Activated CD4-positive, alpha-beta T cell treated with anti-CD3 and anti-CD28 coated beads, Interleukin-2, amount 10 ng/mL, durations not matched to agents 7 days and 5 days (primary cell): ENCODE measurements around the gene CAMP. TPM values are rescaled to one million over a fixed set of nuclear protein-coding genes. Genes with fewer than 3 reads are reported as not detected.

ENCODE experiments used
- CTCF ChIA-PET: fragments of 350-600 bp; sonication (Branson Sonifier 250); formaldehyde crosslinking; loops from one replicate; lab custom pipeline; 2021; ENCODE audit warnings: antibody characterized with exemption; lab: Charles Lee
- POLR2A ChIA-PET: fragments of 350-600 bp; sonication (Branson Sonifier 250); formaldehyde crosslinking; loops from one replicate; lab custom pipeline; 2021; ENCODE audit warnings: antibody characterized with exemption; lab: Charles Lee
- DNase-seq: peaks from one replicate; pipeline ENCODE4 v3.0.0-alpha.2; 2020
- H3K27ac Mint-ChIP-seq: one replicate; pipeline ENCODE4 v1.8.0; 2021; ENCODE audit warnings: mild to moderate bottlenecking, moderate library complexity, mixed read lengths
- H3K27me3 Mint-ChIP-seq: one replicate; pipeline ENCODE4 v1.8.0; 2021; ENCODE audit warnings: mixed read lengths
- H3K36me3 Mint-ChIP-seq: one replicate; pipeline ENCODE4 v1.8.0; 2021; ENCODE audit warnings: low read depth, mixed read lengths
- H3K4me1 Mint-ChIP-seq: one replicate; pipeline ENCODE4 v1.8.0; 2021; ENCODE audit warnings: mixed read lengths
- H3K4me3 Mint-ChIP-seq: one replicate; pipeline ENCODE4 v1.8.0; 2021; ENCODE audit warnings: mild to moderate bottlenecking, moderate library complexity, mixed read lengths
- H3K9me3 Mint-ChIP-seq: one replicate; pipeline ENCODE4 v1.8.0; 2021; ENCODE audit warnings: mixed read lengths
- total RNA-seq, 2 experiments: library from RNA; stranded (reverse); gene quantifications; one replicate each; pipeline ENCODE4 v1.2.3, GENCODE V29; 2021

Gene CAMP
- total RNA-seq, 2 experiments from 2014 or later: not detected

GRCh38 chr3:48241796-48242455 lies 18.6 kb downstream of the CAMP start:
- Mint-ChIP-seq H3K36me3 (peaks cover 3% of the 10 kb centered on the region), H3K4me3 (peak overlapping the region; percentile 87), H3K27ac (peak overlapping the region; percentile 95), H3K4me1 (peaks cover 36% of the 10 kb centered on the region), H3K9me3 (no peaks in the 10 kb centered on the region), H3K27me3 (no peaks in the 10 kb centered on the region)
- POLR2A ChIA-PET: no interaction called here
- CTCF ChIA-PET: interaction anchor here (0.9 to 2.0 kb wide), 2 partner anchors 26 to 324 kb away, joined by 3 to 9 read pairs; no protein-coding TSS in a partner anchor
- DNase-seq: peak; percentile 14

- H3K27ac Mint-ChIP-seq: no peak overlapping the region
- POLR2A ChIA-PET: interaction anchor here (1.5 kb wide), 1 partner anchor 55 kb away, joined by 3 read pairs; the partner anchor contains the start of gene CDC25A
- DNase-seq: no peak
- H3K36me3 Mint-ChIP-seq: peaks cover 16% of the 10 kb centered on the region
- CTCF ChIA-PET: interaction anchor here (0.6 to 1.9 kb wide), 7 partner anchors 11 to 675 kb away, joined by 3 to 5 read pairs (median 3); partner anchors contain the start of gene ARIH2
- no peaks in the 10 kb centered on the region for H3K9me3 Mint-ChIP-seq
- H3K4me1 Mint-ChIP-seq: peaks cover 53% of the 10 kb centered on the region
- no peak overlapping the region for H3K4me3 Mint-ChIP-seq
- no peaks in the 10 kb centered on the region for H3K27me3 Mint-ChIP-seq
Observed at GRCh38 chr3:48243886-48244285, 20.6 kb downstream of the CAMP start.

GRCh38 chr3:48244461-48244860 lies 21.2 kb downstream of the CAMP start:
- Mint-ChIP-seq H3K4me1 (peaks cover 55% of the 10 kb centered on the region), H3K4me3 (no peak overlapping the region), H3K27ac (no peak overlapping the region), H3K36me3 (peaks cover 19% of the 10 kb centered on the region), H3K9me3 (no peaks in the 10 kb centered on the region), H3K27me3 (no peaks in the 10 kb centered on the region)
- DNase-seq: no peak
- POLR2A ChIA-PET: interaction anchor here (1.5 kb wide), 1 partner anchor 56 kb away, joined by 3 read pairs; the partner anchor contains the start of gene CDC25A
- CTCF ChIA-PET: interaction anchor here (0.6 to 1.9 kb wide), 4 partner anchors 10 to 1961 kb away, joined by 3 to 5 read pairs (median 4); no protein-coding TSS in a partner anchor

- ChIA-PET POLR2A (no interaction called here), CTCF (interaction anchor here (0.7 to 1.9 kb wide), 3 partner anchors 9 to 1960 kb away, joined by 3 to 5 read pairs (median 5); no protein-coding TSS in a partner anchor)
- H3K27ac Mint-ChIP-seq: no peak overlapping the region
- DNase-seq: no peak
- peaks cover 52% of the 10 kb centered on the region for H3K4me1 Mint-ChIP-seq
- no peaks in the 10 kb centered on the region for H3K9me3 Mint-ChIP-seq
- no peaks in the 10 kb centered on the region for H3K27me3 Mint-ChIP-seq
- no peak overlapping the region for H3K4me3 Mint-ChIP-seq
- H3K36me3 Mint-ChIP-seq: peaks cover 19% of the 10 kb centered on the region
Observed at GRCh38 chr3:48245136-48245535, 21.8 kb downstream of the CAMP start.

- H3K4me3 Mint-ChIP-seq: peak overlapping the region; percentile 25
Observed at GRCh38 chr3:48247401-48247811, 24.1 kb downstream of the CAMP start.

GRCh38 chr3:48248095-48248850 lies 25.0 kb downstream of the CAMP start:
- H3K4me3 Mint-ChIP-seq: no peak overlapping the region
- no peak for DNase-seq
- ChIA-PET POLR2A (no interaction called here), CTCF (interaction anchor here (0.8 to 3.7 kb wide), 5 partner anchors 11 to 188 kb away, joined by 3 to 14 read pairs (median 5); no protein-coding TSS in a partner anchor)
- H3K27ac Mint-ChIP-seq: peak overlapping the region; percentile 19
- H3K27me3 Mint-ChIP-seq: no peaks in the 10 kb centered on the region
- H3K36me3 Mint-ChIP-seq: peaks cover 31% of the 10 kb centered on the region
- no peaks in the 10 kb centered on the region for H3K9me3 Mint-ChIP-seq
- H3K4me1 Mint-ChIP-seq: peaks cover 42% of the 10 kb centered on the region

More at GRCh38 chr3:48247401-48247811, 24.1 kb downstream of the CAMP start:
- CTCF ChIA-PET: interaction anchor here (0.7 to 3.7 kb wide), 5 partner anchors 12 to 393 kb away, joined by 3 to 14 read pairs (median 5); no protein-coding TSS in a partner anchor
- POLR2A ChIA-PET: no interaction called here
- Mint-ChIP-seq H3K27me3 (no peaks in the 10 kb centered on the region), H3K9me3 (no peaks in the 10 kb centered on the region), H3K36me3 (peaks cover 25% of the 10 kb centered on the region), H3K27ac (peak overlapping the region; percentile 79), H3K4me1 (peaks cover 44% of the 10 kb centered on the region)
- DNase-seq: no peak

- H3K27ac Mint-ChIP-seq: no peak overlapping the region
- DNase-seq: no peak
- peaks cover 7% of the 10 kb centered on the region for H3K9me3 Mint-ChIP-seq
- H3K27me3 Mint-ChIP-seq: no peaks in the 10 kb centered on the region
- no peak overlapping the region for H3K4me3 Mint-ChIP-seq
- peaks cover 48% of the 10 kb centered on the region for H3K36me3 Mint-ChIP-seq
- ChIA-PET POLR2A (no interaction called here), CTCF (no interaction called here)
- H3K4me1 Mint-ChIP-seq: no peaks in the 10 kb centered on the region
Observed at GRCh38 chr3:48256557-48256956, 33.3 kb downstream of the CAMP start.

- Mint-ChIP-seq H3K27me3 (no peaks in the 10 kb centered on the region), H3K9me3 (peaks cover 7% of the 10 kb centered on the region), H3K4me1 (no peaks in the 10 kb centered on the region), H3K4me3 (no peak overlapping the region), H3K36me3 (peaks cover 47% of the 10 kb centered on the region), H3K27ac (no peak overlapping the region)
- DNase-seq: no peak
- ChIA-PET CTCF (interaction anchor here (1.4 to 2.1 kb wide), 3 partner anchors 11 to 177 kb away, joined by 5 to 9 read pairs (median 7); no protein-coding TSS in a partner anchor), POLR2A (no interaction called here)
Observed at GRCh38 chr3:48258530-48258929, 35.2 kb downstream of the CAMP start.

GRCh38 chr3:48267782-48268181 lies 44.5 kb downstream of the CAMP start:
- Mint-ChIP-seq H3K9me3 (no peaks in the 10 kb centered on the region), H3K4me3 (peak overlapping the region; percentile 46), H3K27ac (peak overlapping the region; percentile 92), H3K27me3 (no peaks in the 10 kb centered on the region), H3K36me3 (peaks cover 40% of the 10 kb centered on the region), H3K4me1 (peaks cover 36% of the 10 kb centered on the region)
- ChIA-PET CTCF (interaction anchor here (1.0 to 9.6 kb wide), 4 partner anchors 9 to 244 kb away, joined by 3 to 80 read pairs (median 9); partner anchors contain the start of gene ZNF589), POLR2A (interaction anchor here (0.9 kb wide), 1 partner anchor 128 kb away, joined by 3 read pairs; no protein-coding TSS in a partner anchor)
- DNase-seq: no peak

GRCh38 chr3:48268381-48268935 lies 45.2 kb downstream of the CAMP start:
- H3K27ac Mint-ChIP-seq: peak overlapping the region; percentile 92
- H3K4me3 Mint-ChIP-seq: peak overlapping the region; percentile 50
- no peaks in the 10 kb centered on the region for H3K9me3 Mint-ChIP-seq
- H3K27me3 Mint-ChIP-seq: no peaks in the 10 kb centered on the region
- H3K4me1 Mint-ChIP-seq: peaks cover 37% of the 10 kb centered on the region
- H3K36me3 Mint-ChIP-seq: peaks cover 40% of the 10 kb centered on the region
- ChIA-PET POLR2A (interaction anchor here (0.7 to 0.9 kb wide), 2 partner anchors 127 to 338 kb away, joined by 3 read pairs; no protein-coding TSS in a partner anchor), CTCF (interaction anchor here (0.6 to 9.6 kb wide), 10 partner anchors 9 to 474 kb away, joined by 3 to 80 read pairs (median 4); partner anchors contain the start of gene ZNF589)
- DNase-seq: peak; percentile 84

GRCh38 chr3:48268936-48269561 lies 45.8 kb downstream of the CAMP start:
- ChIA-PET CTCF (interaction anchor here (0.6 to 9.6 kb wide), 11 partner anchors 9 to 474 kb away, joined by 3 to 80 read pairs (median 4); partner anchors contain the start of gene ZNF589), POLR2A (interaction anchor here (0.7 to 0.9 kb wide), 2 partner anchors 127 to 338 kb away, joined by 3 read pairs; no protein-coding TSS in a partner anchor)
- peaks cover 38% of the 10 kb centered on the region for H3K4me1 Mint-ChIP-seq
- peak overlapping the region; percentile 50 for H3K4me3 Mint-ChIP-seq
- peak; percentile 27 for DNase-seq
- H3K9me3 Mint-ChIP-seq: no peaks in the 10 kb centered on the region
- H3K27ac Mint-ChIP-seq: peak overlapping the region; percentile 92
- no peaks in the 10 kb centered on the region for H3K27me3 Mint-ChIP-seq
- H3K36me3 Mint-ChIP-seq: peaks cover 37% of the 10 kb centered on the region
